Measurements from ENCODE around the gene PDZD11. TPM values are rescaled to one million over a fixed set of nuclear protein-coding genes. Genes with fewer than 3 reads are reported as not detected.

The PDZD11 gene
- total RNA-seq, 1 experiment from 2014 or later, result 30.6 TPM

DNA sequence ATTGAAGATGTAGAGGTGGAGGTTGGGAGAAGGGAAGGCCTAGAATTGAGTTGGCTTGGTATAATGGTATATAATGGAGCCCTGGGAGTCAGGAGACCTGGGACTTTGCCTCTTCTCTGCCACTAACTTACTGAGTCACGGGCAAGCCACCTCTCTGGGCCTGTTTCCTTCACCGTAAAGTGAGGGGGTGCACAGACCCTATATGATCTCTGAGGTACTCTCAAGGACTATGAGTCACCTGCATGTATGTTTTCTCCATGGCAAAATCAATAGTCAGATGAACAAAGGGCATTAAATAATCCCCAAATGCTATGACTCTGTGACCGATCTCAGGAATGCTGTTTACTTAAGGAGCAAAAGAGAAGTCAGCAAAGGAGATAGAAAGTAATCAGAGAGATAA, 34.8 kb downstream of the PDZD11 start:
- Mint-ChIP-seq H3K9me3 (peaks cover 73 to 82% of the 10 kb centered on the region in 2 experiments), H3K27ac (no peak overlapping the region), H3K27me3 (ENCODE audit: low read depth) (no peaks in the 10 kb centered on the region), H3K36me3 (ENCODE audit: insufficient read depth in 1 of 3, low read depth in 3 of 3) (peaks cover 0 to 5% (median 4%) of the 10 kb centered on the region in 3 experiments; a peak in 3 of 7 replicates), H3K4me3 (no peak overlapping the region), H3K4me1 (peaks cover 10% of the 10 kb centered on the region in 2 experiments)
- DNase-seq, result no peak
- Histone ChIP-seq H3K23ac (ENCODE audit: insufficient read length, low read depth, low read length) (no peak overlapping the region), H3T11ph (ENCODE audit: low read length) (no peak overlapping the region), H3K56ac (ENCODE audit: insufficient read length, low read depth, low read length) (no peak overlapping the region), H4K91ac (ENCODE audit: insufficient read length, low read depth, low read length) (no peak overlapping the region), H3K27me3 (ENCODE audit: insufficient read depth, low read length) (no peaks in the 10 kb centered on the region), H2BK5ac (ENCODE audit: insufficient read length, low read length) (no peak overlapping the region), H2AK5ac (ENCODE audit: insufficient read length, low read length) (no peak overlapping the region), H2BK20ac (ENCODE audit: low read depth, low read length, poor library complexity, severe bottlenecking) (no peak overlapping the region), H4K5ac (ENCODE audit: insufficient read length, low read depth, low read length) (no peak overlapping the region), H3K9me3 (ENCODE audit: control insufficient read depth, low read depth, low read length) (peaks cover 46% of the 10 kb centered on the region), H3K4me2 (ENCODE audit: insufficient read depth, insufficient read length, low read length) (no peak overlapping the region), H3K4me1 (ENCODE audit: insufficient read depth, low read length) (no peaks in the 10 kb centered on the region), H3K4ac (ENCODE audit: low read depth, low read length) (no peak overlapping the region), H4K20me1 (ENCODE audit: control insufficient read depth, insufficient read depth, insufficient read length) (no peaks in the 10 kb centered on the region), H2BK120ac (ENCODE audit: low read depth, low read length, poor library complexity, severe bottlenecking) (no peak overlapping the region), H4K8ac (replicated peaks; ENCODE audit: insufficient read length, low read depth, low read length) (no peak overlapping the region), H3K79me1 (ENCODE audit: insufficient read depth, low read depth, low read length, poor library complexity, severe bottlenecking) (no peaks in the 10 kb centered on the region), H2BK15ac (ENCODE audit: low read depth, low read length) (no peak overlapping the region), H3K27ac (ENCODE audit: insufficient read length, low read depth, low read length) (no peak overlapping the region), H3K79me2 (ENCODE audit: insufficient read depth, low read length) (no peaks in the 10 kb centered on the region), H2AFZ (ENCODE audit: low read length) (no peak overlapping the region), H3K23me2 (ENCODE audit: insufficient read length, low read depth, low read length, poor library complexity, severe bottlenecking) (no peaks in the 10 kb centered on the region), H3K9ac (ENCODE audit: extremely low read depth, insufficient read length, low read length) (no peak overlapping the region), H3K18ac (ENCODE audit: insufficient read length, low read depth, low read length) (no peak overlapping the region), H2BK12ac (ENCODE audit: insufficient read length, low read depth, low read length) (no peak overlapping the region), H3K14ac (ENCODE audit: insufficient read depth, low read length) (no peak overlapping the region)
- WGBS (ENCODE audit: extremely low coverage, insufficient read length, low lambda C conversion rate), result no CpG with 5 or more reads among the region's 3 CpGs
- TF ChIP-seq, protein P1, sequence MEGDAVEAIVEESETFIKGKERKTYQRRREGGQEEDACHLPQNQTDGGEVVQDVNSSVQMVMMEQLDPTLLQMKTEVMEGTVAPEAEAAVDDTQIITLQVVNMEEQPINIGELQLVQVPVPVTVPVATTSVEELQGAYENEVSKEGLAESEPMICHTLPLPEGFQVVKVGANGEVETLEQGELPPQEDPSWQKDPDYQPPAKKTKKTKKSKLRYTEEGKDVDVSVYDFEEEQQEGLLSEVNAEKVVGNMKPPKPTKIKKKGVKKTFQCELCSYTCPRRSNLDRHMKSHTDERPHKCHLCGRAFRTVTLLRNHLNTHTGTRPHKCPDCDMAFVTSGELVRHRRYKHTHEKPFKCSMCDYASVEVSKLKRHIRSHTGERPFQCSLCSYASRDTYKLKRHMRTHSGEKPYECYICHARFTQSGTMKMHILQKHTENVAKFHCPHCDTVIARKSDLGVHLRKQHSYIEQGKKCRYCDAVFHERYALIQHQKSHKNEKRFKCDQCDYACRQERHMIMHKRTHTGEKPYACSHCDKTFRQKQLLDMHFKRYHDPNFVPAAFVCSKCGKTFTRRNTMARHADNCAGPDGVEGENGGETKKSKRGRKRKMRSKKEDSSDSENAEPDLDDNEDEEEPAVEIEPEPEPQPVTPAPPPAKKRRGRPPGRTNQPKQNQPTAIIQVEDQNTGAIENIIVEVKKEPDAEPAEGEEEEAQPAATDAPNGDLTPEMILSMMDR (conservative IDR thresholded peaks at IDR 0.05), result no peak
